GM21381 (cell line): ENCODE results near the gene CFAP119.

Experiments used
- ATAC-seq: cut with Tn5 transposase; IDR thresholded peaks from one replicate; pipeline ENCODE4 v1.9.1; 2021; ENCODE audit warnings: mild to moderate bottlenecking, moderate library complexity; ENCODE audit not compliant: unreplicated experiment

The CFAP119 gene

GRCh38 chr16:30715750-30716445 is 46.0 kb downstream of the CFAP119 start:
- no peak for ATAC-seq

GRCh38 chr16:30711712-30712111 is 50.1 kb downstream of the CFAP119 start:
- ATAC-seq = no peak

- no peak for ATAC-seq
Observed at GRCh38 chr16:30710971-30711370, 50.9 kb downstream of the CFAP119 start.
